IPS-20b (cell line): ENCODE results near the gene KCNQ2.

ENCODE experiments used
- H3K27ac ChIP-seq: one replicate; pipeline ENCODE4 v1.5.1; 2013; ENCODE audit warnings: low read length
- H3K27me3 ChIP-seq: 2 replicates; pipeline ENCODE4 v1.6.1; 2013; ENCODE audit warnings: mild to moderate bottlenecking, low read length, inconsistent platforms; ENCODE audit not compliant: insufficient read depth
- H3K36me3 ChIP-seq: 2 replicates; pipeline ENCODE4 v1.6.1; 2013; ENCODE audit warnings: low read depth, mild to moderate bottlenecking, inconsistent platforms, low read length, moderate library complexity; ENCODE audit not compliant: insufficient read depth
- H3K4me1 ChIP-seq: 2 replicates; pipeline ENCODE4 v1.6.1; 2013; ENCODE audit warnings: mild to moderate bottlenecking, control low read depth, inconsistent platforms, low read length, moderate library complexity; ENCODE audit not compliant: insufficient read depth
- H3K4me3 ChIP-seq: 2 replicates; pipeline ENCODE4 v1.5.1; 2013; ENCODE audit warnings: mild to moderate bottlenecking, low read length, inconsistent platforms
- H3K9ac ChIP-seq: 2 replicates; pipeline ENCODE4 v1.6.1; 2013; ENCODE audit warnings: low read depth, mild to moderate bottlenecking, inconsistent platforms, low read length, moderate library complexity
- H3K9me3 ChIP-seq: 2 replicates; pipeline ENCODE4 v1.6.1; 2013; ENCODE audit warnings: mild to moderate bottlenecking, low read depth, low read length, inconsistent platforms; ENCODE audit not compliant: insufficient read depth

The KCNQ2 gene

GRCh38 chr20:63399596-63400375, 72.7 kb downstream of the KCNQ2 start:
- no peaks in the 10 kb centered on the region for H3K9me3 ChIP-seq
- no peak overlapping the region for H3K9ac ChIP-seq
- H3K4me3 ChIP-seq = no peak overlapping the region
- peaks cover 2% of the 10 kb centered on the region; the same call in 1 of the 2 replicates for H3K4me1 ChIP-seq
- H3K27ac ChIP-seq = no peak overlapping the region
- H3K36me3 ChIP-seq = no peaks in the 10 kb centered on the region
- H3K27me3 ChIP-seq = no peaks in the 10 kb centered on the region

- Histone ChIP-seq H3K9ac (no peak overlapping the region), H3K9me3 (no peaks in the 10 kb centered on the region), H3K4me3 (no peak overlapping the region), H3K4me1 (peaks cover 8% of the 10 kb centered on the region; the same call in 1 of the 2 replicates), H3K36me3 (no peaks in the 10 kb centered on the region), H3K27me3 (no peaks in the 10 kb centered on the region), H3K27ac (no peak overlapping the region)
Measured at GRCh38 chr20:63398744-63399514, 73.5 kb downstream of the KCNQ2 start.

- H3K27me3 ChIP-seq = no peaks in the 10 kb centered on the region
- no peaks in the 10 kb centered on the region for H3K9me3 ChIP-seq
- H3K36me3 ChIP-seq = no peaks in the 10 kb centered on the region
Measured at GRCh38 chr20:63397946-63398450, 74.5 kb downstream of the KCNQ2 start.

GRCh38 chr20:63397155-63397843, 75.2 kb downstream of the KCNQ2 start:
- no peaks in the 10 kb centered on the region; the same call in 1 of the 2 replicates for H3K9me3 ChIP-seq
- no peaks in the 10 kb centered on the region for H3K36me3 ChIP-seq
- H3K27ac ChIP-seq = no peak overlapping the region
- no peaks in the 10 kb centered on the region for H3K27me3 ChIP-seq
- H3K9ac ChIP-seq = no peak overlapping the region
- H3K4me1 ChIP-seq = peaks cover 11% of the 10 kb centered on the region; the same call in 1 of the 2 replicates
- no peak overlapping the region for H3K4me3 ChIP-seq

More at GRCh38 chr20:63397946-63398450, 74.5 kb downstream of the KCNQ2 start:
- Histone ChIP-seq H3K27ac (no peak overlapping the region), H3K4me1 (peaks cover 11% of the 10 kb centered on the region; the same call in 1 of the 2 replicates), H3K9ac (no peak overlapping the region), H3K4me3 (no peak overlapping the region)

- peaks cover 11% of the 10 kb centered on the region; the same call in 1 of the 2 replicates for H3K4me1 ChIP-seq
- H3K27ac ChIP-seq = no peak overlapping the region
- H3K9me3 ChIP-seq = no peaks in the 10 kb centered on the region; the same call in 1 of the 2 replicates
- no peak overlapping the region for H3K9ac ChIP-seq
- H3K4me3 ChIP-seq = no peak overlapping the region
- H3K27me3 ChIP-seq = no peaks in the 10 kb centered on the region
- H3K36me3 ChIP-seq = no peaks in the 10 kb centered on the region
Measured at GRCh38 chr20:63396300-63396699, 76.2 kb downstream of the KCNQ2 start.

GRCh38 chr20:63395723-63396122, 76.7 kb downstream of the KCNQ2 start:
- no peak overlapping the region for H3K4me3 ChIP-seq
- H3K27me3 ChIP-seq = no peaks in the 10 kb centered on the region
- no peak overlapping the region for H3K9ac ChIP-seq
- no peaks in the 10 kb centered on the region; the same call in 1 of the 2 replicates for H3K9me3 ChIP-seq
- peaks cover 11% of the 10 kb centered on the region; the same call in 1 of the 2 replicates for H3K4me1 ChIP-seq
- H3K27ac ChIP-seq = no peak overlapping the region
- no peaks in the 10 kb centered on the region for H3K36me3 ChIP-seq

- H3K9ac ChIP-seq = no peak overlapping the region
- H3K36me3 ChIP-seq = no peaks in the 10 kb centered on the region
- H3K4me1 ChIP-seq = peaks cover 11% of the 10 kb centered on the region; the same call in 1 of the 2 replicates
- H3K4me3 ChIP-seq = no peak overlapping the region
- no peak overlapping the region for H3K27ac ChIP-seq
- no peaks in the 10 kb centered on the region; the same call in 1 of the 2 replicates for H3K9me3 ChIP-seq
- H3K27me3 ChIP-seq = no peaks in the 10 kb centered on the region
Measured at GRCh38 chr20:63394920-63395455, 77.5 kb downstream of the KCNQ2 start.

- Histone ChIP-seq H3K27me3 (no peaks in the 10 kb centered on the region), H3K27ac (peak overlapping the region; percentile 70)
Measured at GRCh38 chr20:63394069-63394919, 78.2 kb downstream of the KCNQ2 start.

GRCh38 chr20:63393566-63393965, 78.9 kb downstream of the KCNQ2 start:
- peaks cover 11% of the 10 kb centered on the region; the same call in 1 of the 2 replicates for H3K4me1 ChIP-seq
- H3K27ac ChIP-seq = peak overlapping the region; percentile 70
- no peaks in the 10 kb centered on the region for H3K27me3 ChIP-seq
- no peak overlapping the region; the same call in 1 of the 2 replicates for H3K9ac ChIP-seq
- no peaks in the 10 kb centered on the region for H3K36me3 ChIP-seq
- H3K9me3 ChIP-seq = no peaks in the 10 kb centered on the region; the same call in 1 of the 2 replicates
- H3K4me3 ChIP-seq = no peak overlapping the region; the same call in 1 of the 2 replicates

More at GRCh38 chr20:63394069-63394919, 78.2 kb downstream of the KCNQ2 start:
- Histone ChIP-seq H3K9ac (peak overlapping the region; percentile 45; the same call in 1 of the 2 replicates), H3K4me1 (peaks cover 11% of the 10 kb centered on the region; the same call in 1 of the 2 replicates), H3K36me3 (no peaks in the 10 kb centered on the region), H3K4me3 (peak overlapping the region; percentile 37; the same call in 1 of the 2 replicates), H3K9me3 (no peaks in the 10 kb centered on the region; the same call in 1 of the 2 replicates)
